ENCODE measurements around the gene MPI.

- TF ChIP-seq CTCF (IDR thresholded peaks at IDR 0.05) (no peak), POLR2A (IDR thresholded peaks at IDR 0.05) (no peak)
Observed at GRCh38 chr15:74844319-74845207, 45.3 kb upstream of the MPI start.

Measured in Peyer's patch (tissue), 4 donors.